Limb (tissue), 2 donors: ENCODE measurements around the gene PROS1.

Source experiments
- DNase-seq, 2 donors: peaks; one replicate each; pipeline ENCODE4 v3.0.0-alpha.2; 2016; ENCODE audit errors: extremely low spot score in 2 of 2

The PROS1 gene

GRCh38 chr3:93973131-93974126, at the start of gene PROS1:
TSS of gene PROS1 (minus strand) at chr3:93973896. CDS start at chr3:93973749, 147 bp downstream.
- peak; percentile 84 to 85 for DNase-seq

GRCh38 chr3:94020293-94020692, 46.6 kb upstream of the PROS1 start:
- no peak for DNase-seq

- DNase-seq = no peak
Observed at GRCh38 chr3:94019659-94020058, 46.0 kb upstream of the PROS1 start.

GRCh38 chr3:94015025-94015424, 41.3 kb upstream of the PROS1 start:
- no peak for DNase-seq

GRCh38 chr3:94012185-94012584, 38.5 kb upstream of the PROS1 start:
- no peak for DNase-seq

GRCh38 chr3:94011233-94011711, 37.6 kb upstream of the PROS1 start:
- DNase-seq = no peak

GRCh38 chr3:94009608-94010007, 35.9 kb upstream of the PROS1 start:
- DNase-seq = no peak

GRCh38 chr3:94008253-94008652, 34.6 kb upstream of the PROS1 start:
- DNase-seq = no peak

- peak in 1 of 2 donors; percentile 68 for DNase-seq
Observed at GRCh38 chr3:94004301-94004910, 30.7 kb upstream of the PROS1 start.

GRCh38 chr3:94001827-94002495, 28.3 kb upstream of the PROS1 start:
- no peak for DNase-seq

- no peak for DNase-seq
Observed at GRCh38 chr3:94001191-94001590, 27.5 kb upstream of the PROS1 start.

GRCh38 chr3:93994056-93994455, 20.4 kb upstream of the PROS1 start:
- no peak for DNase-seq

- no peak for DNase-seq
Observed at GRCh38 chr3:93992207-93992606, 18.5 kb upstream of the PROS1 start.

GRCh38 chr3:93991631-93992030, 17.9 kb upstream of the PROS1 start:
- no peak for DNase-seq

GRCh38 chr3:93989241-93989640, 15.5 kb upstream of the PROS1 start:
- DNase-seq = no peak

GRCh38 chr3:93988764-93989163, 15.1 kb upstream of the PROS1 start:
- DNase-seq = no peak

GRCh38 chr3:93988283-93988682, 14.6 kb upstream of the PROS1 start:
- no peak for DNase-seq

GRCh38 chr3:93984618-93985017, 10.9 kb upstream of the PROS1 start:
- DNase-seq = no peak

GRCh38 chr3:93983408-93983807, 9.7 kb upstream of the PROS1 start:
- no peak for DNase-seq

GRCh38 chr3:93981649-93982048, 8.0 kb upstream of the PROS1 start:
- DNase-seq = no peak

- DNase-seq = peak; percentile 94 to 99
Observed at GRCh38 chr3:93979850-93980676, 6.4 kb upstream of the PROS1 start, which contains the start of gene ARL13B. TSS of gene ARL13B (plus strand) at chr3:93980155. CDS start at chr3:93980424, 269 bp downstream.
